K562 (cell line): Measurements from ENCODE around the gene ZNF280C. TPM values are rescaled to one million over a fixed set of nuclear protein-coding genes. Genes with fewer than 3 reads are reported as not detected.
A peak's percentile ranks its signal among the peaks of the same experiment; 100 is the strongest.

Experiments used
- ATAC-seq: fragments of 200-7000 bp; cut with Tn5 transposase; 3 replicates; pipeline ENCODE4 v1.9.1; 2020; ENCODE audit warnings: moderate library complexity
- BruUV-seq: library from RNA; stranded (reverse); fragments of 400-500 nt; replicated peaks from 2 replicates; lab custom pipeline; 2021; lab: Mats Ljungman, UMichigan
- CTCF ChIA-PET: fragments of 300-600 bp; formaldehyde crosslinking; extraction: SDS; loops from one replicate; lab custom pipeline; 2021; ENCODE audit warnings: low intra/inter-chr PET ratio; lab: Yijun Ruan, JAX
- POLR2A ChIA-PET: fragments of 300-600, 350-650 bp; sonication (Branson Sonifier 250); formaldehyde crosslinking; extraction: SDS; loops from one replicate; lab custom pipeline; 2021; ENCODE audit warnings: antibody characterized with exemption, inconsistent platforms; lab: Yijun Ruan, JAX
- DNase-seq, 4 experiments: peaks; one replicate each; pipeline versions ENCODE4 v3.0.0 to v3.0.0-alpha.2; 2011 to 2018; ENCODE audit warnings: low spot score in 3 of 4, mixed read lengths in 3 of 4; ENCODE audit errors: extremely low read depth in 1 of 4
- FAIRE-seq: peaks from 2 replicates; lab custom pipeline; 2011; peaks lifted over from hg19 to GRCh38; lab: Jason Lieb, UNC
- H2AFZ ChIP-seq: 2 replicates; pipeline ENCODE4 v1.6.0; 2011; ENCODE audit warnings: low read depth, low read length, control low read depth, inconsistent platforms
- H3K27ac ChIP-seq: fragments of 200-600 bp; 3 replicates; pipeline ENCODE4 v1.8.0; 2011; ENCODE audit warnings: low read depth, mild to moderate bottlenecking, control low read depth, inconsistent platforms, low read length, moderate library complexity, mixed read lengths; ENCODE audit errors: extremely low read depth
- H3K27me3 ChIP-seq, 2 experiments: fragments of 300-600 bp in 1 of 2; 2 replicates in 1 of 2; 3 replicates in 1 of 2; pipeline versions ENCODE4 v1.6.0 to v1.8.0; 2011; ENCODE audit warnings: inconsistent platforms in 2 of 2, low read length in 2 of 2, mild to moderate bottlenecking in 1 of 2, mixed read lengths in 1 of 2, moderate library complexity in 1 of 2; ENCODE audit not compliant: control insufficient read depth in 2 of 2, insufficient read depth in 2 of 2
- H3K36me3 ChIP-seq: fragments of 300-600 bp; 3 replicates; pipeline ENCODE4 v1.8.0; 2011; ENCODE audit warnings: mild to moderate bottlenecking, low read length, inconsistent platforms; ENCODE audit not compliant: control insufficient read depth, insufficient read depth
- H3K4me1 ChIP-seq, 2 experiments: fragments of 200-600 bp in 1 of 2; replicated peaks in 1 of 2; 2 replicates in 1 of 2; 3 replicates in 1 of 2; pipeline versions ENCODE4 v1.5.1 to v1.8.0; 2011; ENCODE audit warnings: inconsistent platforms in 2 of 2, low read length in 2 of 2, mild to moderate bottlenecking in 1 of 2, mixed read lengths in 1 of 2, moderate library complexity in 1 of 2; ENCODE audit not compliant: control insufficient read depth in 2 of 2, insufficient read depth in 2 of 2
- H3K4me2 ChIP-seq: 2 replicates; pipeline ENCODE4 v1.6.1; 2011; ENCODE audit warnings: low read length, control low read depth, inconsistent platforms, mixed read lengths; ENCODE audit not compliant: insufficient read depth
- H3K4me3 ChIP-seq: fragments of 200-600 bp; sonication (generic), shearing (Covaris generic); 2 replicates; pipeline ENCODE4 v1.5.1; 2016; ENCODE audit warnings: control low read depth, inconsistent platforms
- H3K79me2 ChIP-seq: fragments of 200-600 bp; 3 replicates; pipeline ENCODE4 v1.8.0; 2011; ENCODE audit warnings: low read length, inconsistent platforms; ENCODE audit not compliant: control insufficient read depth, insufficient read depth
- H3K9ac ChIP-seq, 2 experiments: 2 replicates each; pipeline versions ENCODE4 v1.6.0 to v1.6.1; 2011; ENCODE audit warnings: low read depth in 2 of 2, low read length in 2 of 2, control low read depth in 1 of 2, inconsistent platforms in 1 of 2, mild to moderate bottlenecking in 1 of 2, mixed read lengths in 1 of 2; ENCODE audit not compliant: insufficient read depth in 1 of 2
- H3K9me1 ChIP-seq: one replicate; pipeline ENCODE4 v1.6.0; 2011; ENCODE audit warnings: inconsistent platforms, mild to moderate bottlenecking, low read length, moderate library complexity; ENCODE audit not compliant: control insufficient read depth, insufficient read depth
- H3K9me3 ChIP-seq: replicated peaks from 2 replicates; pipeline ENCODE4 v1.5.1; 2011; ENCODE audit warnings: low read depth, low read length, inconsistent platforms; ENCODE audit not compliant: control insufficient read depth, insufficient read depth
- H4K20me1 ChIP-seq: replicated peaks from 2 replicates; pipeline ENCODE4 v1.6.1; 2011; ENCODE audit warnings: low read length, inconsistent platforms, mixed read lengths; ENCODE audit not compliant: control insufficient read depth, insufficient read depth
- AFF1 ChIP-seq, 2 experiments: fragments of 450-650 bp; IDR thresholded peaks; 2 replicates each; pipeline ENCODE4 v1.6.1; 2018; ENCODE audit warnings: mild to moderate bottlenecking in 2 of 2, low read depth in 1 of 2; ENCODE audit not compliant: partially characterized antibody in 2 of 2
- GTF2F1 ChIP-seq: IDR thresholded peaks from 2 replicates; pipeline ENCODE4 v1.6.1; 2011; ENCODE audit warnings: low read depth, low read length, improper control_type of control experiment
- KLF10 ChIP-seq: fragments of 250-450 bp; sonication (Bioruptor Pico); IDR thresholded peaks from 2 replicates; pipeline ENCODE4 v1.6.1; 2021; ENCODE audit warnings: matching md5 sums
- PATZ1 ChIP-seq: fragments of 250-450 bp; sonication (Bioruptor Pico); IDR thresholded peaks from 2 replicates; pipeline ENCODE4 v1.5.0; 2020; ENCODE audit warnings: mild to moderate bottlenecking, borderline replicate concordance
- RBM25 ChIP-seq: fragments of 200-400 bp; formaldehyde crosslinking; IDR thresholded peaks from 2 replicates; pipeline ENCODE4 v1.6.1; 2018; ENCODE audit warnings: low read length, low read depth, moderate library complexity; ENCODE audit not compliant: severe bottlenecking
- ZNF133 ChIP-seq: fragments of 250-450 bp; sonication (Bioruptor Pico); IDR thresholded peaks from 2 replicates; pipeline ENCODE4 v1.4.0; 2020; ENCODE audit warnings: mild to moderate bottlenecking
- ZNF217 ChIP-seq: sonication (generic); formaldehyde crosslinking; IDR thresholded peaks from 2 replicates; pipeline ENCODE4 v1.8.0; 2022; ENCODE audit warnings: mild to moderate bottlenecking, missing genetic modification reagents
- ZNF586 ChIP-seq: fragments of 450-650 bp; formaldehyde crosslinking; conservative IDR thresholded peaks from 2 replicates; pipeline ENCODE4 v1.4.0; 2020; ENCODE audit warnings: mild to moderate bottlenecking, moderate library complexity
- in situ Hi-C: fragments of 300-500 bp; cut with MboI; formaldehyde crosslinking; loops from 4 replicates; pipeline ENCODE4 v1.15.0; 2018; ENCODE audit warnings: inconsistent platforms, mixed read lengths
- intact Hi-C: fragments of 100-400 bp; cut with micrococcal nuclease; formaldehyde crosslinking; loops from 2 replicates; pipeline ENCODE4 v1.14.2; 2022
- polyA plus RNA-seq, 8 experiments: library from polyadenylated mRNA; depleted of rRNA in 4 of 8; stranded (reverse) in 5 of 8; unstranded in 3 of 8; fragments of >200 nt; fragmentation: Nextera tagmentation in 2 of 8; fragmentation: Illumina TruSeq in 1 of 8; extraction: Ambion mirVana in 2 of 8; extraction: Trizol in 1 of 8; gene quantifications; 2 replicates each; pipeline versions ENCODE4 v1.2.1 to v1.2.3, GENCODE V29; 2011 to 2014; ENCODE audit warnings: inconsistent platforms in 1 of 8, missing spikeins in 1 of 8
- total RNA-seq, 7 experiments: library from RNA; depleted of rRNA in 6 of 7; stranded (reverse); fragments of >200 nt in 6 of 7; fragmentation: Illumina TruSeq in 2 of 7; extraction: Trizol in 2 of 7; gene quantifications; 2 replicates each; pipeline versions ENCODE4 v1.2.1 to v1.2.3, GENCODE V29; 2011 to 2021; ENCODE audit warnings: low replicate concordance in 1 of 7

The ZNF280C gene
- total and polyA plus RNA-seq, 9 of the 15 experiments (the other 6 are each of a cell fraction or from before 2014, with no cell fraction given) = 1.6 to 8.3 (median 4.4) TPM

GRCh38 chrX:130264573-130264972 is 4.1 kb downstream of the ZNF280C start (continued):
- TF ChIP-seq AFF1 (IDR thresholded peaks at IDR 0.05; ENCODE audit: low read depth in 1 of 2, partially characterized antibody in 2 of 2) (no peak), GTF2F1 (no peak)
- TF ChIP-seq, all 486 proteins: peak for 7

- FAIRE-seq = no peak
- in situ Hi-C loops = no loop called here
- intact Hi-C loops = no loop called here
Measured at GRCh38 chrX:130263016-130263415, 5.7 kb downstream of the ZNF280C start.

More at GRCh38 chrX:130263016-130263415, 5.7 kb downstream of the ZNF280C start:
- no peaks in the 10 kb centered on the region for H3K9me3 ChIP-seq
- H3K9ac ChIP-seq = no peak overlapping the region
- no peaks in the 10 kb centered on the region for H4K20me1 ChIP-seq
- TF ChIP-seq KLF10 (CRISPR knock-in tag) (no peak), ZNF133 (CRISPR knock-in tag) (no peak), ZNF217 (CRISPR knock-in tag) (no peak), ZNF586 (CRISPR knock-in tag) (no peak), PATZ1 (no peak), RBM25 (peak; percentile 30)
- no peak for ATAC-seq
- H3K27ac ChIP-seq = no peak overlapping the region
- POLR2A ChIA-PET = interaction anchor here (0.9 kb wide), 1 partner anchor 31 kb away, joined by 3 read pairs; no protein-coding TSS in a partner anchor
- H3K79me2 ChIP-seq = peaks cover 29% of the 10 kb centered on the region
- H2AFZ ChIP-seq = no peak overlapping the region
- no TSS peak for BruUV-seq
- CTCF ChIA-PET = no interaction called here
- H3K27me3 ChIP-seq = no peaks in the 10 kb centered on the region
- no peak overlapping the region for H3K4me3 ChIP-seq
- H3K9me1 ChIP-seq = no peaks in the 10 kb centered on the region
- peaks cover 4 to 8% of the 10 kb centered on the region in 2 experiments; a peak in 4 of 5 replicates for H3K4me1 ChIP-seq
- no peak for DNase-seq
- H3K36me3 ChIP-seq = no peaks in the 10 kb centered on the region
- no peak overlapping the region for H3K4me2 ChIP-seq
